Endothelial cell of umbilical vein (primary cell): ENCODE measurements around the gene LLPH. TPM values are rescaled to one million over a fixed set of nuclear protein-coding genes. Genes with fewer than 3 reads are reported as not detected.

ENCODE experiments used
- BruUV-seq: library from RNA; stranded (reverse); fragments of 400-500 nt; replicated peaks from 2 replicates; lab custom pipeline; 2021; lab: Mats Ljungman, UMichigan
- CTCF ChIA-PET: fragments of 300-600, 350-600 bp; sonication (Branson Sonifier 250); formaldehyde crosslinking; loops from one replicate; lab custom pipeline; 2021; ENCODE audit warnings: antibody characterized with exemption, inconsistent platforms; lab: Charles Lee
- POLR2A ChIA-PET: fragments of 300-600, 350-600 bp; sonication (Branson Sonifier 250); formaldehyde crosslinking; loops from one replicate; lab custom pipeline; 2021; ENCODE audit warnings: antibody characterized with exemption, inconsistent platforms; lab: Charles Lee
- DNase-seq: peaks from one replicate; pipeline ENCODE4 v3.0.0-alpha.2; 2011; ENCODE audit warnings: low read depth, low spot score
- FAIRE-seq: peaks from 2 replicates; lab custom pipeline; 2011; peaks lifted over from hg19 to GRCh38; lab: Jason Lieb, UNC
- H2AFZ ChIP-seq: 2 replicates; pipeline ENCODE4 v1.6.0; 2012; ENCODE audit warnings: low read depth, low read length, control low read depth, inconsistent platforms
- H3K27ac ChIP-seq: 2 replicates; pipeline ENCODE4 v1.5.1; 2011; ENCODE audit warnings: low read depth, mild to moderate bottlenecking, control low read depth, low read length, moderate library complexity; ENCODE audit not compliant: insufficient read depth
- H3K27me3 ChIP-seq, 2 experiments: 2 replicates each; pipeline versions ENCODE4 v1.6.0 to v1.6.1; 2011; ENCODE audit warnings: low read length in 2 of 2, mixed read lengths in 1 of 2; ENCODE audit not compliant: control insufficient read depth in 2 of 2, insufficient read depth in 2 of 2
- H3K36me3 ChIP-seq, 2 experiments: 2 replicates in 1 of 2; 3 replicates in 1 of 2; pipeline ENCODE4 v1.5.1; 2011; ENCODE audit warnings: low read length in 2 of 2, mild to moderate bottlenecking in 1 of 2, moderate library complexity in 1 of 2; ENCODE audit not compliant: control insufficient read depth in 2 of 2, insufficient read depth in 2 of 2; ENCODE audit errors: extremely low read depth in 1 of 2
- H3K4me1 ChIP-seq: 3 replicates; pipeline ENCODE4 v1.5.1; 2011; ENCODE audit warnings: mild to moderate bottlenecking, low read length; ENCODE audit not compliant: control insufficient read depth, insufficient read depth; ENCODE audit errors: extremely low read depth
- H3K4me2 ChIP-seq: 2 replicates; pipeline ENCODE4 v1.6.1; 2011; ENCODE audit warnings: low read length, control low read depth, mixed read lengths; ENCODE audit not compliant: insufficient read depth
- H3K4me3 ChIP-seq, 3 experiments: fragments of 200-600 bp in 1 of 3; sonication (generic), shearing (Covaris generic) in 1 of 3; replicated peaks in 1 of 3; 2 replicates each; pipeline ENCODE4 v1.5.1; 2011 to 2016; ENCODE audit warnings: control low read depth in 3 of 3, low read length in 3 of 3, mild to moderate bottlenecking in 2 of 3, inconsistent platforms in 1 of 3, low read depth in 1 of 3, moderate library complexity in 1 of 3; ENCODE audit not compliant: insufficient read depth in 1 of 3
- H3K79me2 ChIP-seq: 2 replicates; pipeline ENCODE4 v1.6.0; 2012; ENCODE audit warnings: low read length, inconsistent platforms; ENCODE audit not compliant: control insufficient read depth, insufficient read depth
- H3K9ac ChIP-seq: replicated peaks from 2 replicates; pipeline ENCODE3; 2011; ENCODE audit warnings: low read length, control low read depth; ENCODE audit not compliant: insufficient read depth; ENCODE audit errors: extremely low read depth
- H3K9me1 ChIP-seq: replicated peaks from 3 replicates; pipeline ENCODE4 v1.6.0; 2011; ENCODE audit warnings: mild to moderate bottlenecking, low read length; ENCODE audit not compliant: control insufficient read depth, insufficient read depth; ENCODE audit errors: extremely low read depth
- H3K9me3 ChIP-seq: replicated peaks from 2 replicates; pipeline ENCODE4 v1.5.1; 2012; ENCODE audit warnings: low read length, inconsistent platforms; ENCODE audit not compliant: control insufficient read depth, insufficient read depth
- H4K20me1 ChIP-seq: replicated peaks from 2 replicates; pipeline ENCODE3; 2011; ENCODE audit warnings: mild to moderate bottlenecking, low read length; ENCODE audit not compliant: control insufficient read depth, insufficient read depth; ENCODE audit errors: extremely low read depth
- CTCF ChIP-seq, 2 donors: IDR thresholded peaks; 1 replicate in 1 of 2; 2 replicates in 1 of 2; pipeline ENCODE4 v1.5.1; 2011; ENCODE audit warnings: low read length in 2 of 2, mild to moderate bottlenecking in 2 of 2, moderate library complexity in 2 of 2, control low read depth in 1 of 2, inconsistent platforms in 1 of 2, low read depth in 1 of 2; ENCODE audit not compliant: insufficient read depth in 1 of 2; ENCODE audit errors: extremely low read depth in 1 of 2
- EZH2 ChIP-seq: IDR thresholded peaks from 2 replicates; pipeline ENCODE4 v1.6.1; 2012; ENCODE audit warnings: borderline replicate concordance, low read depth, mild to moderate bottlenecking, moderate library complexity, low read length, inconsistent platforms; ENCODE audit not compliant: severe bottlenecking
- FOS ChIP-seq: IDR thresholded peaks from 2 replicates; pipeline ENCODE4 v1.6.1; 2011; ENCODE audit warnings: mild to moderate bottlenecking, low read length, moderate library complexity, borderline replicate concordance; ENCODE audit not compliant: insufficient read depth
- GATA2 ChIP-seq: IDR thresholded peaks from 2 replicates; pipeline ENCODE4 v1.7.0; 2011; ENCODE audit warnings: low read depth, mild to moderate bottlenecking, moderate library complexity, mixed read lengths, low read length; ENCODE audit not compliant: insufficient read length, insufficient read depth
- JUN ChIP-seq: IDR thresholded peaks from 2 replicates; pipeline ENCODE4 v1.6.1; 2011; ENCODE audit warnings: borderline replicate concordance, low read depth; ENCODE audit not compliant: insufficient read length, insufficient read depth
- MAX ChIP-seq: IDR thresholded peaks from 2 replicates; pipeline ENCODE4 v1.6.1; 2011; ENCODE audit not compliant: insufficient read depth, insufficient read length
- MYC ChIP-seq: IDR thresholded peaks from one replicate; pipeline ENCODE4 v1.6.1; 2011; ENCODE audit warnings: mild to moderate bottlenecking, low read depth, low read length
- POLR2A ChIP-seq: IDR thresholded peaks from 2 replicates; pipeline ENCODE4 v1.6.1; 2012; ENCODE audit warnings: low read depth, mild to moderate bottlenecking, control low read depth, low read length
- POLR2AphosphoS5 ChIP-seq: IDR thresholded peaks from 2 replicates; pipeline ENCODE4 v1.6.1; 2012; ENCODE audit warnings: low read depth, mild to moderate bottlenecking, control low read depth, low read length, moderate library complexity; ENCODE audit not compliant: insufficient read depth
- dilution Hi-C: fragments of 300-500 bp; cut with MboI; formaldehyde crosslinking; loops from one replicate; pipeline ENCODE4 v1.15.0; 2019; ENCODE audit warnings: low sequenced_read_pairs; ENCODE audit not compliant: extremely low pct_ligation_motif_present
- intact Hi-C: fragments of 100-400 bp; cut with micrococcal nuclease; formaldehyde crosslinking; loops from one replicate; pipeline ENCODE4 v1.10.0; 2022
- polyA plus RNA-seq, 4 experiments: library from polyadenylated mRNA; depleted of rRNA in 3 of 4; stranded (reverse) in 3 of 4; unstranded in 1 of 4; fragments of >200 nt; gene quantifications; 2 replicates each; pipeline versions ENCODE4 v1.2.1 to v1.2.3, GENCODE V29; 2011 to 2012; ENCODE audit warnings: missing spikeins in 1 of 4
- total RNA-seq: library from RNA; stranded (reverse); gene quantifications from 2 replicates; pipeline ENCODE4 v1.2.3, GENCODE V29; 2021

The LLPH gene
- total and polyA plus RNA-seq, 2 donors (not counting 3 experiments of a cell fraction or from before 2014, with no cell fraction given): 4.0 to 34.0 TPM

- intact Hi-C loops (loop anchor here (5.0 kb wide), 1 partner anchor 193 kb away; no protein-coding TSS in a partner anchor), dilution Hi-C loops (no loop called here)
- Histone ChIP-seq H3K4me3 (no peak overlapping the region), H3K4me1 (peaks cover 2% of the 10 kb centered on the region), H3K36me3 (no peaks in the 10 kb centered on the region), H3K9ac (no peak overlapping the region), H3K4me2 (no peak overlapping the region), H4K20me1 (no peaks in the 10 kb centered on the region), H3K9me3 (no peaks in the 10 kb centered on the region), H3K9me1 (no peaks in the 10 kb centered on the region), H3K27me3 (peaks cover 0 to 2% of the 10 kb centered on the region in 2 experiments), H3K27ac (no peak overlapping the region), H2AFZ (no peak overlapping the region), H3K79me2 (no peaks in the 10 kb centered on the region)
- CTCF ChIA-PET: interaction anchor here (0.7 to 1.3 kb wide), 3 partner anchors 20 to 529 kb away, joined by 3 to 4 read pairs (median 3); no protein-coding TSS in a partner anchor
- TF ChIP-seq JUN (no peak), CTCF (IDR thresholded peaks at IDR 0.05; ENCODE audit: extremely low read depth in 1 of 2, insufficient read depth in 1 of 2, low read depth in 1 of 2, low read length in 2 of 2) (no peak)
- no peak for FAIRE-seq
- BruUV-seq: no TSS peak
- POLR2A ChIA-PET: no interaction called here
- no peak for DNase-seq
Observed at GRCh38 chr12:66085213-66085612, 45.3 kb downstream of the LLPH start.

GRCh38 chr12:66083766-66084165, 46.8 kb downstream of the LLPH start:
- POLR2A ChIA-PET: no interaction called here
- H3K36me3 ChIP-seq: no peaks in the 10 kb centered on the region
- no peaks in the 10 kb centered on the region for H3K9me1 ChIP-seq
- H3K27ac ChIP-seq: no peak overlapping the region
- intact Hi-C loops: no loop called here
- no peak overlapping the region for H3K4me2 ChIP-seq
- no peak overlapping the region for H3K4me3 ChIP-seq
- H2AFZ ChIP-seq: no peak overlapping the region
- H4K20me1 ChIP-seq: no peaks in the 10 kb centered on the region
- BruUV-seq: no TSS peak
- DNase-seq: no peak
- no peaks in the 10 kb centered on the region for H3K9me3 ChIP-seq
- FAIRE-seq: no peak
- no peak overlapping the region for H3K9ac ChIP-seq
- TF ChIP-seq POLR2AphosphoS5 (no peak), CTCF (IDR thresholded peaks at IDR 0.05; ENCODE audit: extremely low read depth in 1 of 2, insufficient read depth in 1 of 2, low read depth in 1 of 2, low read length in 2 of 2) (no peak), POLR2A (no peak), JUN (no peak), MYC (no peak), EZH2 (no peak), FOS (no peak), MAX (no peak), GATA2 (no peak)
- peaks cover 0 to 2% of the 10 kb centered on the region in 2 experiments for H3K27me3 ChIP-seq
- H3K4me1 ChIP-seq: no peaks in the 10 kb centered on the region
- no peaks in the 10 kb centered on the region for H3K79me2 ChIP-seq
- CTCF ChIA-PET: interaction anchor here (1.2 to 1.4 kb wide), 2 partner anchors 481 to 527 kb away, joined by 3 read pairs; no protein-coding TSS in a partner anchor
- dilution Hi-C loops: no loop called here
